ENCODE results near the gene RPS21.

Gene RPS21

DNA sequence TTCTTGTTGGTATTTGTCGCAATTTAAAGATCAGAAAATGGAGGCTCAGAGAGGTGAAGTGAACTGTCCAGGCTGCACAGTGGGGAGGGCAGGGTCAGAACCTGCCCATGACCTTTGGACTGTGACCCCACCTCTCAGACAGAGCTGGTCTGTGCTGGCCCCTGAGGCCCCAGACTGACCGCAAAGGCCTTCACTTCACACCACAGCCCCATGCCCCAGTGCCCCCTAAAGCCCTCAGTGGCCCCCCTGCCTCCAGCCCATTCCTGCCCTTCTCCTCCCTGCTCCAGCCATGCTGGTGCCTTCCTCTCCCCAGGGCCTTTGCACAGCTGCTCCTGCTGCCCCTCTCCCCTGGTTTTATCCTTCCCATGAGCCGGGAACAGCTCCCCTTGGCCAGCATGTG is 49.8 kb downstream of the RPS21 start:
- TF ChIP-seq POLR2AphosphoS5 (IDR thresholded peaks at IDR 0.05; ENCODE audit: low read depth, low read length) (no peak), TAF1 (IDR thresholded peaks at IDR 0.05; ENCODE audit: borderline replicate concordance, insufficient read depth, low read length) (no peak), REST (IDR thresholded peaks at IDR 0.05; ENCODE audit: insufficient read depth in 1 of 2, low read depth in 2 of 2, low read length in 2 of 2) (no peak), FOXP2 (optimal IDR thresholded peaks at IDR 0.05; ENCODE audit: borderline replicate concordance, extremely low read depth, extremely low read length, insufficient read depth) (no peak), SIN3A (IDR thresholded peaks at IDR 0.05; ENCODE audit: borderline replicate concordance, insufficient read depth, low read length) (no peak)

DNA sequence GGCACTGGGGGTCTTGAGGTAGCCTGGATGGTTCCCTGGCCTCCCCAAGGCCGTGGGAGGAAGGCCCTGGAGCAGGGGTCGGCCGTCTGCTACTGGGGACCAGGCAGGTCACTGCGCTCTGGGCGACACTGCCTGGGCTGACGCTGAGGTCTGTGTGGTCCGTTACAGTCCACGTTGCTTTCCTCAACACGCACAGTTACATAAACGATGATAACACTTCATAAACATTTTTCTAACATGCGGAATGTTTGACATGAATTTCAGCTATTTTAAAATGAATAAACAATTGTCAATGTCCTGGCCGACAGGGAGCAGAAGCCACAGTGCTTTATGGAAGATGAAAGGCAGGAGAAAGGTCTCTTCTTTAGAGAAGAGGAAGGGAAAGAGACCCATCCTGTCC is 50.6 kb downstream of the RPS21 start:
- TF ChIP-seq REST (IDR thresholded peaks at IDR 0.05; ENCODE audit: insufficient read depth in 1 of 2, low read depth in 2 of 2, low read length in 2 of 2): no peak
- TF ChIP-seq FOXP2 (optimal IDR thresholded peaks at IDR 0.05; ENCODE audit: borderline replicate concordance, extremely low read depth, extremely low read length, insufficient read depth): no peak
- no peak for TF ChIP-seq TAF1 (IDR thresholded peaks at IDR 0.05; ENCODE audit: borderline replicate concordance, insufficient read depth, low read length)
- no peak for TF ChIP-seq SIN3A (IDR thresholded peaks at IDR 0.05; ENCODE audit: borderline replicate concordance, insufficient read depth, low read length)

DNA sequence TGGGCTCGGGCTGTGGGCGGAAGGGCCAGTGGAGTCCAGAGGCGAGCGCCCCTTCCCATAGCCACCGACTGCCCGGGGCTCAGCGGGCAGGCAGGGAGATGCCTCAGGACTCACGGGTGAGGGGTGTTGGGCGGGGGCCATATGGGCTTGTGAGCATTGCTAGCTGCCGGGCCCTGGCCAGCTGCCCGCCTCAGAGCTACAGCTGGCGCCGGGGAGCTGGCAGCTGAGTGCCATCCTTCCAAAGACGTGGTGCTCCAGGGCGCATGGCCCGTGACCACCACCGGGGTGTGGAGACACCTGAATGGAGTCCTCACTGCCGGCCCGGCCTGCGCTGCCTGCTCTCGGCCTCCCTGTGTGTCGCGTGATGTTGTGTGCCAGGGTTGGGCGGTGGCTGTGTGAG is 51.0 kb downstream of the RPS21 start:
- no peak for TF ChIP-seq REST (IDR thresholded peaks at IDR 0.05; ENCODE audit: insufficient read depth in 1 of 2, low read depth in 2 of 2, low read length in 2 of 2)
- no peak for TF ChIP-seq POLR2AphosphoS5 (IDR thresholded peaks at IDR 0.05; ENCODE audit: low read depth, low read length)
- TF ChIP-seq SIN3A (IDR thresholded peaks at IDR 0.05; ENCODE audit: borderline replicate concordance, insufficient read depth, low read length): no peak
- no peak for TF ChIP-seq TAF1 (IDR thresholded peaks at IDR 0.05; ENCODE audit: borderline replicate concordance, insufficient read depth, low read length)
- TF ChIP-seq FOXP2 (optimal IDR thresholded peaks at IDR 0.05; ENCODE audit: borderline replicate concordance, extremely low read depth, extremely low read length, insufficient read depth): no peak

All from PFSK-1 (cell line).